HEK293 (cell line): Measurements from ENCODE around the gene CPXM2.

ENCODE experiments used
- CTCF ChIA-PET: fragments of 350-600 bp; formaldehyde crosslinking; extraction: SDS; loops from one replicate; lab custom pipeline; 2021; ENCODE audit warnings: antibody characterized with exemption; lab: Yijun Ruan, JAX
- POLR2A ChIA-PET: fragments of 300-600 bp; formaldehyde crosslinking; extraction: SDS; loops from one replicate; lab custom pipeline; 2020; ENCODE audit warnings: antibody characterized with exemption, inconsistent platforms; lab: Yijun Ruan, JAX
- H3K27ac ChIP-seq: fragments of 200-500 bp; sonication (Bioruptor generic); 2 replicates; pipeline ENCODE4 v1.5.1; 2014; ENCODE audit warnings: low read depth, low read length, control low read depth, inconsistent platforms; ENCODE audit errors: extremely low read depth
- H3K36me3 ChIP-seq, 2 experiments: fragments of 200-500 bp in 1 of 2; sonication (Bioruptor generic) in 1 of 2; 1 replicate in 1 of 2; 2 replicates in 1 of 2; pipeline ENCODE4 v1.5.1; 2014 to 2017; ENCODE audit warnings: inconsistent platforms in 2 of 2, low read length in 2 of 2; ENCODE audit not compliant: control insufficient read depth in 2 of 2, insufficient read depth in 1 of 2
- H3K4me1 ChIP-seq: fragments of 200-500 bp; sonication (Bioruptor generic); 2 replicates; pipeline ENCODE4 v1.5.1; 2014; ENCODE audit warnings: mild to moderate bottlenecking, low read length, inconsistent platforms; ENCODE audit not compliant: control insufficient read depth, insufficient read depth
- H3K4me3 ChIP-seq: 2 replicates; pipeline ENCODE4 v1.5.1; 2011; ENCODE audit warnings: low read depth, mild to moderate bottlenecking, control low read depth, low read length, moderate library complexity
- H3K9me3 ChIP-seq: fragments of 200-500 bp; sonication (Bioruptor generic); 2 replicates; pipeline ENCODE4 v1.5.1; 2014; ENCODE audit warnings: low read depth, low read length, inconsistent platforms; ENCODE audit not compliant: control insufficient read depth, insufficient read depth
- FEZF1 ChIP-seq: fragments of 450-650 bp; formaldehyde crosslinking; IDR thresholded peaks from 2 replicates; pipeline ENCODE4 v1.5.1; 2016; ENCODE audit warnings: missing biosample characterization, missing genetic modification characterization
- GLI2 ChIP-seq: fragments of 450-650 bp; formaldehyde crosslinking; IDR thresholded peaks from 2 replicates; pipeline ENCODE4; 2017; ENCODE audit warnings: missing biosample characterization, missing genetic modification characterization, low read depth, borderline replicate concordance
- SALL2 ChIP-seq: fragments of 450-650 bp; formaldehyde crosslinking; IDR thresholded peaks from 2 replicates; pipeline ENCODE4 v1.5.0; 2017; ENCODE audit warnings: missing biosample characterization, mild to moderate bottlenecking, missing genetic modification characterization, borderline replicate concordance
- ZBTB20 ChIP-seq: fragments of 450-650 bp; formaldehyde crosslinking; IDR thresholded peaks from 2 replicates; pipeline ENCODE4 v1.5.1; 2016; ENCODE audit warnings: missing biosample characterization, missing genetic modification characterization
- ZBTB44 ChIP-seq: fragments of 450-650 bp; IDR thresholded peaks from 2 replicates; pipeline ENCODE4 v1.5.1; 2018; ENCODE audit warnings: missing biosample characterization, mild to moderate bottlenecking, missing genetic modification characterization
- ZBTB48 ChIP-seq: fragments of 450-650 bp; formaldehyde crosslinking; IDR thresholded peaks from 2 replicates; pipeline ENCODE4 v1.5.1; 2016; ENCODE audit warnings: missing biosample characterization, missing genetic modification characterization
- ZNF214 ChIP-seq: fragments of 450-650 bp; formaldehyde crosslinking; IDR thresholded peaks from 2 replicates; pipeline ENCODE4 v1.5.1; 2017; ENCODE audit warnings: missing biosample characterization, mild to moderate bottlenecking, missing genetic modification characterization, borderline replicate concordance
- ZNF221 ChIP-seq: fragments of 450-650 bp; formaldehyde crosslinking; IDR thresholded peaks from 2 replicates; pipeline ENCODE4 v1.5.1; 2017; ENCODE audit warnings: missing biosample characterization, missing genetic modification characterization, borderline replicate concordance
- ZNF571 ChIP-seq: fragments of 450-650 bp; formaldehyde crosslinking; IDR thresholded peaks from 2 replicates; pipeline ENCODE4 v1.5.0; 2017; ENCODE audit warnings: missing biosample characterization, missing genetic modification characterization
- ZNF621 ChIP-seq: fragments of 450-650 bp; formaldehyde crosslinking; IDR thresholded peaks from 2 replicates; pipeline ENCODE4 v1.5.1; 2017; ENCODE audit warnings: missing biosample characterization, missing genetic modification characterization
- ZNF747 ChIP-seq: fragments of 450-650 bp; formaldehyde crosslinking; IDR thresholded peaks from 2 replicates; pipeline ENCODE4 v1.5.1; 2016; ENCODE audit warnings: missing biosample characterization, missing genetic modification characterization
- ZNF776 ChIP-seq: fragments of 450-650 bp; formaldehyde crosslinking; IDR thresholded peaks from 2 replicates; pipeline ENCODE4 v1.5.0; 2017; ENCODE audit warnings: missing biosample characterization, missing genetic modification characterization, borderline replicate concordance

CPXM2 gene

GRCh38 chr10:123781956-123782500 lies 109.6 kb downstream of the CPXM2 start (continued):
- no peak for TF ChIP-seq ZNF214
- no peak for TF ChIP-seq ZBTB44 (tag by site-specific recombination)
- TF ChIP-seq ZNF621 = no peak
- TF ChIP-seq GLI2 = no peak
- TF ChIP-seq ZBTB20 = no peak
- TF ChIP-seq ZNF747 (tag by site-specific recombination) = no peak

GRCh38 chr10:123781324-123781900 lies 110.2 kb downstream of the CPXM2 start:
- no peaks in the 10 kb centered on the region for H3K9me3 ChIP-seq
- no peak for TF ChIP-seq ZBTB48
- CTCF ChIA-PET = no interaction called here

GRCh38 chr10:123778719-123779517 lies 112.7 kb downstream of the CPXM2 start:
- Histone ChIP-seq H3K9me3 (no peaks in the 10 kb centered on the region), H3K4me1 (no peaks in the 10 kb centered on the region), H3K4me3 (no peak overlapping the region), H3K27ac (no peak overlapping the region), H3K36me3 (no peaks in the 10 kb centered on the region)
- no peak for TF ChIP-seq SALL2 (tag by site-specific recombination)
- TF ChIP-seq ZNF747 (tag by site-specific recombination) = no peak
- POLR2A ChIA-PET = no interaction called here
- CTCF ChIA-PET = no interaction called here

More at GRCh38 chr10:123781324-123781900, 110.2 kb downstream of the CPXM2 start:
- Histone ChIP-seq H3K4me3 (no peak overlapping the region), H3K27ac (no peak overlapping the region), H3K4me1 (no peaks in the 10 kb centered on the region), H3K36me3 (no peaks in the 10 kb centered on the region)
- POLR2A ChIA-PET = no interaction called here

- POLR2A ChIA-PET = no interaction called here
- H3K36me3 ChIP-seq = no peaks in the 10 kb centered on the region
- no peaks in the 10 kb centered on the region for H3K4me1 ChIP-seq
- no peak overlapping the region for H3K27ac ChIP-seq
- no peak overlapping the region for H3K4me3 ChIP-seq
- TF ChIP-seq ZNF571 = no peak
- no peak for TF ChIP-seq ZNF221 (tag by site-specific recombination)
- no peak for TF ChIP-seq ZNF776 (tag by site-specific recombination)
- CTCF ChIA-PET = no interaction called here
- no peaks in the 10 kb centered on the region for H3K9me3 ChIP-seq
Measured at GRCh38 chr10:123777881-123778280, 113.7 kb downstream of the CPXM2 start.

- Histone ChIP-seq H3K9me3 (no peaks in the 10 kb centered on the region), H3K27ac (no peak overlapping the region), H3K4me1 (no peaks in the 10 kb centered on the region), H3K36me3 (no peaks in the 10 kb centered on the region), H3K4me3 (no peak overlapping the region)
- POLR2A ChIA-PET = no interaction called here
- TF ChIP-seq ZBTB48 (no peak), FEZF1 (tag by site-specific recombination) (peak; percentile 64)
- CTCF ChIA-PET = no interaction called here
Measured at GRCh38 chr10:123774132-123774742, 117.4 kb downstream of the CPXM2 start.
